Gastrocnemius medialis (tissue), 4 donors: Measurements from ENCODE around the gene CRAMP1.

Experiments
- CTCF ChIP-seq, 5 experiments: fragments of 450-650 bp in 3 of 5; fragments of 200-600 bp in 2 of 5; sonication (generic) in 2 of 5; IDR thresholded peaks in 4 of 5; conservative IDR thresholded peaks in 1 of 5; 1 replicate in 4 of 5; 2 replicates in 1 of 5; pipeline ENCODE4 v1.5.1; 2016 to 2019; ENCODE audit warnings: antibody characterized with exemption in 5 of 5, mild to moderate bottlenecking in 3 of 5, moderate library complexity in 3 of 5
- POLR2A ChIP-seq, 2 donors: fragments of 450-650 bp; IDR thresholded peaks; one replicate each; pipeline ENCODE4 v1.6.1; 2017; ENCODE audit warnings: antibody characterized with exemption in 2 of 2, mild to moderate bottlenecking in 2 of 2, moderate library complexity in 2 of 2

GRCh38 chr16:1659031-1659430, 46.9 kb downstream of the CRAMP1 start:
- TF ChIP-seq CTCF (IDR thresholded peaks at IDR 0.05 in 4 of 5, conservative IDR thresholded peaks at IDR 0.05 in 1 of 5) (no peak), POLR2A (IDR thresholded peaks at IDR 0.05) (no peak)
